ENCODE data around the gene C9orf43. TPM values are rescaled to one million over a fixed set of nuclear protein-coding genes. Genes with fewer than 3 reads are reported as not detected.
A peak's percentile ranks its signal among the peaks of the same experiment; 100 is the strongest.

Gene C9orf43
- total and polyA plus RNA-seq, 9 of the 15 experiments (the other 6 are each of a cell fraction or from before 2014, with no cell fraction given) = 0.21 to 0.58 (median 0.33) TPM

DNA sequence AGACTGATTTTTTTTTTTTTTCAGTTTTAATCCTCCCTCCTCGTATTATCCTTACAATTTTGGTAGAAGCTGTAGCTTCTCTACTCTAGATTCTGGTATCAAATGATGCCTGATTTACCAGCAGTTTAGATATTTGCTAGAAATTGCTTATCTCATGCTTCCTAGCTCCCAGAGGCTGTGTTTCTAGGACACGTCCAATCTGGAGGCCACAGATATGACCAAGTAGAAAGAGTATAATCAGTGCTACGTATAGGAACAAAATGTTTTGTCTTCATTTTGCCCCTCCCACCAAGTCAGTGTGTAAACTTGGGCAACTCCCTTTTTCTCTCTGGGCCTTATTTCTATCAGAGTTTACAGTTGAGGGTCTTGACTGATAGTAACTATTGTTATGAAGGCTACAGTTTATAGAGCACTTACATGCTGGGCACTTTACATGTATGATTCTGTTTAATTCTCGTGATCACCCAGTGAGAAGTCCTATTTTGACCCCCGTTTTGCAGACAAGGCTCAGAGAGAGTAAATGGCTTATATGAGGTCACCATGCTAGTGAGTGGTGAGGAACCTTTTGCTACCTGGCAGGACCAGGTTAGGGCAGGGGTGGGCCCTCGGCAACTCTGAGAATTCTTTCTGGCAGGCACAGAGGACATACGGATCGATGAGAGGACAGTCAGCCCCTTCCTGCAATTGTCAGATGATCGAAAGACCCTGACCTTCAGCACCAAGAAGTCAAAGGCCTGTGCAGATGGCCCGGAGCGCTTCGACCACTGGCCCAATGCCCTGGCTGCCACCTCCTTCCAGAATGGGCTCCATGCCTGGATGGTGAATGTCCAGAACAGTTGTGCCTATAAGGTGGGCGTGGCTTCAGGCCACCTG is 41.3 kb upstream of the C9orf43 start (continued):
- TF ChIP-seq ZNF175 (CRISPR knock-in tag; IDR thresholded peaks at IDR 0.05; ENCODE audit: low read depth) (no peak), KLF10 (CRISPR knock-in tag; IDR thresholded peaks at IDR 0.05) (no peak), CBX5 (IDR thresholded peaks at IDR 0.05; ENCODE audit: borderline replicate concordance, low read depth) (no peak), ZFP30 (CRISPR knock-in tag; IDR thresholded peaks at IDR 0.05; ENCODE audit: borderline replicate concordance) (no peak), ZBTB8A (IDR thresholded peaks at IDR 0.05; ENCODE audit: partially characterized antibody) (no peak), ZNF584 (CRISPR knock-in tag; IDR thresholded peaks at IDR 0.05; ENCODE audit: low read depth) (no peak), IFI16 (CRISPR knock-in tag; IDR thresholded peaks at IDR 0.05) (no peak), KDM1A (IDR thresholded peaks at IDR 0.05) (peak; percentile 98 to 99), ZNF668 (CRISPR knock-in tag; IDR thresholded peaks at IDR 0.05) (no peak), LCOR (CRISPR knock-in tag; IDR thresholded peaks at IDR 0.05) (peak; percentile 51; the same call in 1 of the 2 replicates), HLTF (IDR thresholded peaks at IDR 0.05) (no peak)
- TF ChIP-seq, protein P1, sequence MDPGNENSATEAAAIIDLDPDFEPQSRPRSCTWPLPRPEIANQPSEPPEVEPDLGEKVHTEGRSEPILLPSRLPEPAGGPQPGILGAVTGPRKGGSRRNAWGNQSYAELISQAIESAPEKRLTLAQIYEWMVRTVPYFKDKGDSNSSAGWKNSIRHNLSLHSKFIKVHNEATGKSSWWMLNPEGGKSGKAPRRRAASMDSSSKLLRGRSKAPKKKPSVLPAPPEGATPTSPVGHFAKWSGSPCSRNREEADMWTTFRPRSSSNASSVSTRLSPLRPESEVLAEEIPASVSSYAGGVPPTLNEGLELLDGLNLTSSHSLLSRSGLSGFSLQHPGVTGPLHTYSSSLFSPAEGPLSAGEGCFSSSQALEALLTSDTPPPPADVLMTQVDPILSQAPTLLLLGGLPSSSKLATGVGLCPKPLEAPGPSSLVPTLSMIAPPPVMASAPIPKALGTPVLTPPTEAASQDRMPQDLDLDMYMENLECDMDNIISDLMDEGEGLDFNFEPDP (CRISPR knock-in tag; IDR thresholded peaks at IDR 0.05) = no peak
- TF ChIP-seq, protein P2, sequence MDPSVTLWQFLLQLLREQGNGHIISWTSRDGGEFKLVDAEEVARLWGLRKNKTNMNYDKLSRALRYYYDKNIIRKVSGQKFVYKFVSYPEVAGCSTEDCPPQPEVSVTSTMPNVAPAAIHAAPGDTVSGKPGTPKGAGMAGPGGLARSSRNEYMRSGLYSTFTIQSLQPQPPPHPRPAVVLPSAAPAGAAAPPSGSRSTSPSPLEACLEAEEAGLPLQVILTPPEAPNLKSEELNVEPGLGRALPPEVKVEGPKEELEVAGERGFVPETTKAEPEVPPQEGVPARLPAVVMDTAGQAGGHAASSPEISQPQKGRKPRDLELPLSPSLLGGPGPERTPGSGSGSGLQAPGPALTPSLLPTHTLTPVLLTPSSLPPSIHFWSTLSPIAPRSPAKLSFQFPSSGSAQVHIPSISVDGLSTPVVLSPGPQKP (CRISPR knock-in tag; IDR thresholded peaks at IDR 0.05) = no peak
- TF ChIP-seq, protein P3, sequence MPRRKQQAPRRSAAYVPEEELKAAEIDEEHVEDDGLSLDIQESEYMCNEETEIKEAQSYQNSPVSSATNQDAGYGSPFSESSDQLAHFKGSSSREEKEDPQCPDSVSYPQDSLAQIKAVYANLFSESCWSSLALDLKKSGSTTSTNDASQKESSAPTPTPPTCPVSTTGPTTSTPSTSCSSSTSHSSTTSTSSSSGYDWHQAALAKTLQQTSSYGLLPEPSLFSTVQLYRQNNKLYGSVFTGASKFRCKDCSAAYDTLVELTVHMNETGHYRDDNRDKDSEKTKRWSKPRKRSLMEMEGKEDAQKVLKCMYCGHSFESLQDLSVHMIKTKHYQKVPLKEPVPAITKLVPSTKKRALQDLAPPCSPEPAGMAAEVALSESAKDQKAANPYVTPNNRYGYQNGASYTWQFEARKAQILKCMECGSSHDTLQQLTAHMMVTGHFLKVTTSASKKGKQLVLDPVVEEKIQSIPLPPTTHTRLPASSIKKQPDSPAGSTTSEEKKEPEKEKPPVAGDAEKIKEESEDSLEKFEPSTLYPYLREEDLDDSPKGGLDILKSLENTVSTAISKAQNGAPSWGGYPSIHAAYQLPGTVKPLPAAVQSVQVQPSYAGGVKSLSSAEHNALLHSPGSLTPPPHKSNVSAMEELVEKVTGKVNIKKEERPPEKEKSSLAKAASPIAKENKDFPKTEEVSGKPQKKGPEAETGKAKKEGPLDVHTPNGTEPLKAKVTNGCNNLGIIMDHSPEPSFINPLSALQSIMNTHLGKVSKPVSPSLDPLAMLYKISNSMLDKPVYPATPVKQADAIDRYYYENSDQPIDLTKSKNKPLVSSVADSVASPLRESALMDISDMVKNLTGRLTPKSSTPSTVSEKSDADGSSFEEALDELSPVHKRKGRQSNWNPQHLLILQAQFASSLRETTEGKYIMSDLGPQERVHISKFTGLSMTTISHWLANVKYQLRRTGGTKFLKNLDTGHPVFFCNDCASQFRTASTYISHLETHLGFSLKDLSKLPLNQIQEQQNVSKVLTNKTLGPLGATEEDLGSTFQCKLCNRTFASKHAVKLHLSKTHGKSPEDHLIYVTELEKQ (CRISPR knock-in tag; IDR thresholded peaks at IDR 0.05) = no peak
- TF ChIP-seq, protein P4, sequence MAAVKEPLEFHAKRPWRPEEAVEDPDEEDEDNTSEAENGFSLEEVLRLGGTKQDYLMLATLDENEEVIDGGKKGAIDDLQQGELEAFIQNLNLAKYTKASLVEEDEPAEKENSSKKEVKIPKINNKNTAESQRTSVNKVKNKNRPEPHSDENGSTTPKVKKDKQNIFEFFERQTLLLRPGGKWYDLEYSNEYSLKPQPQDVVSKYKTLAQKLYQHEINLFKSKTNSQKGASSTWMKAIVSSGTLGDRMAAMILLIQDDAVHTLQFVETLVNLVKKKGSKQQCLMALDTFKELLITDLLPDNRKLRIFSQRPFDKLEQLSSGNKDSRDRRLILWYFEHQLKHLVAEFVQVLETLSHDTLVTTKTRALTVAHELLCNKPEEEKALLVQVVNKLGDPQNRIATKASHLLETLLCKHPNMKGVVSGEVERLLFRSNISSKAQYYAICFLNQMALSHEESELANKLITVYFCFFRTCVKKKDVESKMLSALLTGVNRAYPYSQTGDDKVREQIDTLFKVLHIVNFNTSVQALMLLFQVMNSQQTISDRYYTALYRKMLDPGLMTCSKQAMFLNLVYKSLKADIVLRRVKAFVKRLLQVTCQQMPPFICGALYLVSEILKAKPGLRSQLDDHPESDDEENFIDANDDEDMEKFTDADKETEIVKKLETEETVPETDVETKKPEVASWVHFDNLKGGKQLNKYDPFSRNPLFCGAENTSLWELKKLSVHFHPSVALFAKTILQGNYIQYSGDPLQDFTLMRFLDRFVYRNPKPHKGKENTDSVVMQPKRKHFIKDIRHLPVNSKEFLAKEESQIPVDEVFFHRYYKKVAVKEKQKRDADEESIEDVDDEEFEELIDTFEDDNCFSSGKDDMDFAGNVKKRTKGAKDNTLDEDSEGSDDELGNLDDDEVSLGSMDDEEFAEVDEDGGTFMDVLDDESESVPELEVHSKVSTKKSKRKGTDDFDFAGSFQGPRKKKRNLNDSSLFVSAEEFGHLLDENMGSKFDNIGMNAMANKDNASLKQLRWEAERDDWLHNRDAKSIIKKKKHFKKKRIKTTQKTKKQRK (IDR thresholded peaks at IDR 0.05; ENCODE audit: borderline replicate concordance, low read depth, low read length) = no peak
- TF ChIP-seq, protein P5, sequence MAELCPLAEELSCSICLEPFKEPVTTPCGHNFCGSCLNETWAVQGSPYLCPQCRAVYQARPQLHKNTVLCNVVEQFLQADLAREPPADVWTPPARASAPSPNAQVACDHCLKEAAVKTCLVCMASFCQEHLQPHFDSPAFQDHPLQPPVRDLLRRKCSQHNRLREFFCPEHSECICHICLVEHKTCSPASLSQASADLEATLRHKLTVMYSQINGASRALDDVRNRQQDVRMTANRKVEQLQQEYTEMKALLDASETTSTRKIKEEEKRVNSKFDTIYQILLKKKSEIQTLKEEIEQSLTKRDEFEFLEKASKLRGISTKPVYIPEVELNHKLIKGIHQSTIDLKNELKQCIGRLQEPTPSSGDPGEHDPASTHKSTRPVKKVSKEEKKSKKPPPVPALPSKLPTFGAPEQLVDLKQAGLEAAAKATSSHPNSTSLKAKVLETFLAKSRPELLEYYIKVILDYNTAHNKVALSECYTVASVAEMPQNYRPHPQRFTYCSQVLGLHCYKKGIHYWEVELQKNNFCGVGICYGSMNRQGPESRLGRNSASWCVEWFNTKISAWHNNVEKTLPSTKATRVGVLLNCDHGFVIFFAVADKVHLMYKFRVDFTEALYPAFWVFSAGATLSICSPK (IDR thresholded peaks at IDR 0.05; ENCODE audit: borderline replicate concordance) = no peak
